NCI-H82 (cell line): Measurements from ENCODE around the gene NPS.

Experiments
- DNase-seq: peaks from one replicate; lab custom pipeline; 2025; lab: John Stamatoyannopoulos, UW

NPS gene

GRCh38 chr10:127561647-127562046 is 12.5 kb downstream of the NPS start:
- no peak for DNase-seq

- peak; percentile 70 for DNase-seq
Measured at GRCh38 chr10:127563718-127564553, 14.8 kb downstream of the NPS start.

DNA sequence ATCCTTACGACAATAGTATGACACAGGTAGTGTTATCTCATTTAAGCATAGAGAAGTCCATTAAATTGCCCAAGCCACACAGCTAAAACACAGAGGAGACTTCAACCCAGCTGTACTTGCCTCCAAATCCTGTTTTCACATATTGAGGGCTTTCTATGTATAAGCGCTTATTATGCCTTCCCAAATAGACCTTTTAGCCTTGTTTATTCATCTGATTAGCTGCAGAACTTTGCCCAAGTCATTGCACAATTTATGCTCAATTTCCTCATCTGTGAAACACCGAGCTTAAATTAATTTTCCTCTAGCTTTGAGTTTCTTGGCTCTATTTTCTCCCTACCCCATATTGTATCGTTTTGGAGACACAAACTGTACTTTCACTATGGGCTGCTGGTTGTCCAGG is 15.5 kb downstream of the NPS start:
- DNase-seq = no peak

- DNase-seq = no peak
Measured at GRCh38 chr10:127565583-127565982, 16.5 kb downstream of the NPS start.

DNA sequence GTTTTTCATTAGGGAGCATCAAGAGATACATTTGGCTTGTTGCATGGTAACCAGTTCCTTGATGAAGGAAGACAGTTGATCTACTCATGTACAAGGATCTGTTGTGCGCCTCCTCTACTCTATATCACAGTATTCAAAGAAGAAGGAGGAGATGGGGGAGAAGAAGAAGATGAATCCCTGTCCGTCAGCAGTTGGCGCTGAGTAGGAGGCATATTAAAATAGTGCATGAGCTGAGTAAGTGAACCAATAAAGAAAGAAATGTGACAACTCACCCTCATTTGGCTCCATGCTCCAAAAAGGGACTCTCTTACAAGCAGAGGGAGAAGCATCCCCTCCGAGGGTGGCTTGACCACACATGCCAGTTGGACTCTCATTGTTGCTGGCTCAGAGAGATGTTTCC is 20.1 kb downstream of the NPS start:
- no peak for DNase-seq

DNA sequence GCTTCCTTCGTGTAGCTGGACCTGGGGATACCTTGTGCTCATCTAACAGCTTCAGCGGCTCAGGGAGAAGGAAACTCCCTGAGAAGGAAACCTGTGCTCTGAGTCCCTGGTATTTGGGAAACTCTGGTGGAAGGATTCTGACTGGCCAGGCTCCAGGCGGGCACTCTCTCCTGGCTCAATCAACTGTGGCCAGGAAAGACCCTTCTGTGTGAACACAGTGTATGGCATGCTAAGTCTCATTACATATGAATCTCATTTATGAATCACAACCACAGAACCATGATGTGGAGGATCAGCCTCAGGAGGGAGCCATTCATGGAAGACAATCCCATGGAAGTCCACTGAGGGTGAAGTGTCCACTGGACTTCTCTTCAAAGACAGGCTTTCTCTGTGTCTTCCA is 20.9 kb downstream of the NPS start:
- DNase-seq = no peak

DNA sequence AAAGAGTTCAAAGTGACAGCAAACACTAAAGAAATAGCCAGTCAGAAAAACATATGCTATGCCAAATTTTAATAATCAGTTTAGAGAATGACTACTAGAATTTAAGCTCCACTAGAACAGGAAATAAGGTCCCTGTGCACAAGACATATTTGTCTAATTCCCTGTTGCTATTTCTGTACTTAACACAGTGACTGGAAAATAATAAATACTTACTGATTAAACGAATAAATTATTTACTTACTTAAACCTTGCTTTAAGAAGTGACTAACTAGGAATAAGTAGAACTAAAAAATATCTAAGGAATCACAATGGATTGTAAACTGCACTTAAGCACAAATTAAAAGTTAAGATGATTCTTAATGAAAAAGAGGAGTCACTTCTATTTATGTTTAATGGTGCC is 22.3 kb downstream of the NPS start:
- no peak for DNase-seq

GRCh38 chr10:127576051-127576450 is 26.9 kb downstream of the NPS start:
- peak; percentile 59 for DNase-seq

GRCh38 chr10:127576740-127577161 is 27.6 kb downstream of the NPS start:
- peak; percentile 93 for DNase-seq

- DNase-seq = peak; percentile 35
Measured at GRCh38 chr10:127577376-127578258, 28.5 kb downstream of the NPS start.

GRCh38 chr10:127578259-127578960 is 29.3 kb downstream of the NPS start:
- no peak for DNase-seq

- no peak for DNase-seq
Measured at GRCh38 chr10:127578961-127579305, 29.8 kb downstream of the NPS start.

DNA sequence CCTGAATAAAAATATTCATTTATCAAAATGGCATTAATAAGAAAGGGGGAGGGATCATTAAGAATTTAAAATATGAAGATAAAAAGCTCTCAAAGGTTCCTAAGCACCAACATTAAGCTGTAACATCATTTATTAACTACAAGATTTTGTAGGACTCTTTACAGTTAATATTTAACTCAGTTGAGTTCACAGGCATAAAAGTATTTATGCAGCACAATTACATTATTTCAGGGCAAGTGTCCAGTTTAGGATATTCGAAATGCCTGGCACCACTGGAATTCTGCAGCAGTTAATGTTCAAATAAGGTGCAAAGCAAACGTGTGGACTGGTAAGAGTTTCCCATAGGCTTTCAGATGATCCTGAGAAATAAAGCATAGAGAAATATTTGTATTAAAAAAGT is 30.5 kb downstream of the NPS start:
- no peak for DNase-seq

DNA sequence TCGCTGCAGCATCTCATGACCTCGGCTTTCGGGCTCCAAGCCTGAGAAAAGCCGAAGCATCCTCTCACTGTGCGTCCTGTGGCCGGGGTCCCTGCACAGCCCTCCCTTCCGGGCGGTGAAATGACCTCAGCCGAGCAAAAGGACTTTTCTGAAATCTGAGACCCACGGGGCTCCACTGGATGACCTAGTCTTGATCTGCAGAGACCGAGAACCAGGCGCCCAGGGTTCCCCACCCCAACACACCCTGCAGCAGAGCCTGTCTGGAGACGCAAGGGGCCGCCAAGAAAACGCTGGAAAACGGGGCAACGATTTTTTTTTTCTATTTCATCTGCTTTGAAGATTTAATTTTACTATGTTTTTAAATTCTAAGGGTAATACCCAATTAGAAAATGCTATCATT is 31.7 kb downstream of the NPS start:
- no peak for DNase-seq

GRCh38 chr10:127585519-127586023 is 36.5 kb downstream of the NPS start:
- no peak for DNase-seq

GRCh38 chr10:127587668-127588365 is 38.7 kb downstream of the NPS start:
- DNase-seq = no peak

- DNase-seq = no peak
Measured at GRCh38 chr10:127592586-127592985, 43.5 kb downstream of the NPS start.

DNA sequence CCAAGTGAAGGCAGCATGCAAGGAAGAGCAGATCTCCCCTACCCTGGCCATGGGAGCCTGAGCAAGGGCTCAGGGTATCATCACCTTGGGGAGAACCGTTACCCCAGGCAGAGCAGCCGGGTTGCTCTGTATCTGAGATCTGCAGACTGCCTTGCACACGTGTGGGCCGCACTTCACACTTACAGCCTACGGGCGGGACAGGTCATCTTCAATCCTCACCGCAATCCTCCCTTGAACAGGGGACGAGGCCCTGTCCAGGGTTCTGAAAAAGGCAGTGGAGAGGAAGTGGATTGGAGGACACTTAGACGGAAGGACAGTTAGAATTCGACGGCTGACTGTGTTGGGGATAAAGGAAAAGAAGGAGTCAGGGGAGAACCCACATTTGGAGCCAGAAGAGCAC is 51.4 kb downstream of the NPS start:
- DNase-seq = no peak
